Measurements from ENCODE around the gene ADAMTS9.

The ADAMTS9 gene

DNA sequence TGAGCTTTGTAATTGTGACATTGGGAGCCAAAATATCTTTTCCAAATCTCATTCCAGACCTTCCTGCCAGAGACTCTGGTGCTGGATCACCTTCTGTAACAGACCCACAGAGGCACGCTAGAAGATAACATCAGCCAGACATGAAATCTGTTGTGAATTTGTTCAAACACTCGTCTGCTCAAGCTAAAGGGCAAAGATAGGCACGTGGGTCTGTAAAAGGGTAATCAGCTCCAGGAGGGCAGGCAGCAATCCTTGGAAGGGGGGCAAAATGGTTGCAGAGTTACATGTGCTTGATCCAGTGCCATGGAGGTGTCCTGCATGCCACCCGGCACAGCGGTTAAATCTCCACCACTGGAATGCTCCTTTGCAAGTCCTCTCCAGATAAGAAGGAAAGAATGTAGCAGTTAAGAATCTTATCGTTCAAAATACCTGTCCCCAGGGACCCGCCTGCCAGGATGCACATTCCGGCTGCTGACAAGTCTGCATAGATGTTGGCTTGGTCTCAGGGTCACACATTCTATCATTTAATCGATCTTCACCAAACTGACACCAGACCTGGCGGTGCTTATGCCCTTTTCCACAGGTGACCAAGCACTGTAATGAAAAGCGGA, 74.8 kb downstream of the ADAMTS9 start:
- no peak for DNase-seq

DNA sequence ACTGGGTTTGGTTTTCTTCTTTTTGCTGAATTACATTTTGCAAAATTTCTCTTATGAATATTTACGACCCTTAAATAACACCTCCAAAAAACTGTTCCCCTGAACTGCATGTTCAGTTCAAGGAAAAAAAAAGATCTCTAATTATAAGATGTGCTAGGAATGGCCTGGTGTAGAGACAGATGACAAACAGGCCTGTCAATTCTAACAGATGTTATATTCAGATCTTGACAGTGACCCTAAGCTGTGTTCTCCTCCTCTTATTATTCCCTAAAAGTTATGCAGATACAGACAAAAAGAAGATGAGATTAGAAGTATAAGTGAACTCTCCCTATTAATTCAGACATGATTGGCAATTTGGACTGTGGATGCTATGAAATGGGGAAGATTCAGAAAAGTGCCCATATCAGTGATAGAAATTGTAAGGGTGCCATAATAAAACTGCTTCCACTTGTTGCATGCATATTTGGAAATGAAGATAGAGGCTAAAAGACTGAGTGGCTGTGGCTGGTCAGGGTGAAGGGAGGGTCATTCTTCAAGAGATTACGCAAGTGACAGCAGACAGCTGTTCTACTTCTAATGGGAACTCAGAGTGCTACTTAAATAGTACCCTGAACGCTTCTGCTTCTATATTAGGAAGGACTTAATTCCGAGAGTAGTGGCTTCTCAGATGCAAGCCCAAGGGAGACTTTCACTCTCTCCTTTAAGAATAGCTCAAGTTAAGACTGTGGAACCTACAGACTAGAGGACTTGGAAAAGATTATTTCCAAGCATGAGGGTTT, 75.5 kb downstream of the ADAMTS9 start:
- no peak for DNase-seq

DNA sequence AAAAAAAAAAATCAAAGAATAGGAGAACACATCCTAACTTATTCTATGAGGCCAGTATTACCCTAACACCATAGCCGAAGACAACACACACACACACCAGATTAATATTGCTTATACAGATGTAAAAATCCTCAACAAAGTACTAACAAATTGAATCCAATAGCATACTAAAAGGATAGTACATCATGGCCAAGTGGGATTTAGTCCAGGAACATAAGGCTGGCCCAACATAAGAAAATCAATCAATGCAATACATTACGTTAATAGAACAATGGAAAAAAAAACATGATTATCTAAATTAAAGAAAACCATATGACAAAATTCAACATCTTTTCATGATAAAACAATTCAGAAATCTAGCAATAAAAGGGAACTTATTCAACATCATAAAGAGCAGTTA, 79.1 kb downstream of the ADAMTS9 start:
- DNase-seq: no peak

- DNase-seq: no peak
Observed at GRCh38 chr3:64607032-64607551, 80.7 kb downstream of the ADAMTS9 start.

GRCh38 chr3:64604313-64604712, 83.5 kb downstream of the ADAMTS9 start:
- no peak for DNase-seq

DNA sequence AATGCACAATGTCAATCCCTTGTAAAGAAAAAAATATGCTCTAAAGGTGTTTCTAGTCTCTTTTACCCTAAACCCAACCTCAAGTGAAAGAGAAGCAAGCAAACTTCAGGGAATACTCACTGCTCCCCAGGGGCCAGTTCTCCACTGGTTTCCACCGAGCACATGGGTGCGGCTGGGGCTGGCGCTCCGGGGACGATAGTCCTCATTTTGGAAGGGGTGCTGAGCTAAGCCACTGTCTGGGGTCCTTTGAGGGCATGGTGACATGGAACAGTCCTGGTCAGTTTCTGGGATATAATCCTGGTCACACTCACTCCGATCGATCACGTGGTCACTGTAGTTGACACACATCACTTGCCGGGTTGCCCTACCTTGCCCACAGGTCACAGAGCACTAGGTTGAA, 86.0 kb downstream of the ADAMTS9 start:
- DNase-seq: no peak

GRCh38 chr3:64600246-64600950, 87.4 kb downstream of the ADAMTS9 start:
- DNase-seq: no peak

DNA sequence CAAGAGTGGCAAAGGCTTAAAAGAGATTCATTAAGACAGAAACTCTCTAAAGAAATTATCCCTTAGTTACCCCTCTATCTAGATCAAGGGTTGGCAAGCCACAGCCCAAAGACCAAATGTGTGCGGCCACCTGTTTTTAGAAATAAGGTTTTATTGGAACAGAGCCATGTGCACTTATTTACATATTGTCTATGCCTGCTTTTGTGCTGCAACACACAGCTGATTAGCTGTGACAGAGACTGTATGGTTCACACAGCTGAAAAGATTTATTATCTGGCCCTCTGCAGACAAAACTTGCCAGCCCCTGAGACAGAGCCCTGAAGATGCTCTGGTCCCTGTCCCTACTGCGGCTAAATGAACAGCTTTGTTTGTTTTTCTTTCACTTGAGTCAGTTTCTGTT, 88.1 kb downstream of the ADAMTS9 start:
- no peak for DNase-seq

- no peak for DNase-seq
Observed at GRCh38 chr3:64595253-64595694, 92.5 kb downstream of the ADAMTS9 start.

DNA sequence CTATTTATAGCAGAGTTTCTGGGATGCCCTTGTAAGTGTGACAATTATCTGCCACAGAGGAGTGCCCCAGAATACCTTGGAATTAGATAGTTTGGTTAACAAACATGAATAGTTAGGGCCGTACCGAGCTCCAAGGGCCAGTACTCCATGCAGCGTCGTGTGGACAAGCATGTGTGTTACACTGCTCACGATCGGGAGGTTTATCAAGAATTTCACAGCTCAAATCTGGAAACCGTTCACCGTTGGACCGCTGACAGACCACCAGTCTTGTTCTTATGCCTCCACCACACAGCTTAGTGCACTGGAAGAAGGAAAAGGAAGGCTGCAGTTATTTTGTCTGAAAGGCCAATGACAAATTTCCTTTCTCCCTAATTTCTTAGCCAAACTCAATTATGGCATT, 93.7 kb downstream of the ADAMTS9 start:
- no peak for DNase-seq

- no peak for DNase-seq
Observed at GRCh38 chr3:64593350-64593749, 94.5 kb downstream of the ADAMTS9 start.

GRCh38 chr3:64591615-64592014, 96.2 kb downstream of the ADAMTS9 start:
- no peak for DNase-seq

DNA sequence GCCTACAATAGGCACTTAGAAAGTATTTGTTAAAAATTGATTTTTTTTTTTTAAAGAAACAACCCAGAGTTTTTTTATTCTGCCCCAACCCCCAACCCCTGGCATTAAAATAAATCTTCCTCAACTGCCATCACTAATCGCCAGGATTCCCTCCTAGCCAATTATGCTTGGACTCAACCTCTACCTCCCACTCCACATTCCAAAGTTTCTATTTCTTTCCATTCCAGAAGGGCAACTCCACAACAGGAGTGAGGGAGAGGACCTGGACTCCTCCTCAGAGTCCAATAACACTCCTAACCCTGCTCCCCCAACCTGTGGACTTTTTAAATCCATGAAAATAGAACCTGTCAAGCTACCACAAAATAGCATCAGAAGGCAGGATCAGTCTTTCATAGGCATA, 99.4 kb downstream of the ADAMTS9 start:
- no peak for DNase-seq

GRCh38 chr3:64586952-64587351, 100.8 kb downstream of the ADAMTS9 start:
- no peak for DNase-seq

- DNase-seq: no peak
Observed at GRCh38 chr3:64584179-64584578, 103.6 kb downstream of the ADAMTS9 start.

DNA sequence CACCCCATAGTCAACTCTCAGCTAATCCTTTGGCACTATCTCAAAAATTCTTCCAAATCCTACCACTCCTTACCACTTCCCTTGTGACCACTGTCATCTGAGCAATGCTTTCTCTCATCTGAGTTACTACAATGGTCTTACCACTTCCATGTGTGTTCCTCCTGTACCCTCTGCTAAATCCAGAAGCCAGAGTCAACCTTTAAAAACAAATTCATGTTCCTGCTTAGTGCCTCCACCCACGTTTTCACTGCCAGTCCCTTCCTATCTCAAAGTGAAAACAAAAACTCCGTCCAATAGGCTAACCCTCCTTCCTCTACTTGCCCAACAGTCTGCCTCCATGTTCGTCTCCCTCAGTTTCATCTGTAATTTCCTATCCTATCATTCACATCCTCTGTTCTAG, 109.0 kb downstream of the ADAMTS9 start:
- DNase-seq: no peak

DNA sequence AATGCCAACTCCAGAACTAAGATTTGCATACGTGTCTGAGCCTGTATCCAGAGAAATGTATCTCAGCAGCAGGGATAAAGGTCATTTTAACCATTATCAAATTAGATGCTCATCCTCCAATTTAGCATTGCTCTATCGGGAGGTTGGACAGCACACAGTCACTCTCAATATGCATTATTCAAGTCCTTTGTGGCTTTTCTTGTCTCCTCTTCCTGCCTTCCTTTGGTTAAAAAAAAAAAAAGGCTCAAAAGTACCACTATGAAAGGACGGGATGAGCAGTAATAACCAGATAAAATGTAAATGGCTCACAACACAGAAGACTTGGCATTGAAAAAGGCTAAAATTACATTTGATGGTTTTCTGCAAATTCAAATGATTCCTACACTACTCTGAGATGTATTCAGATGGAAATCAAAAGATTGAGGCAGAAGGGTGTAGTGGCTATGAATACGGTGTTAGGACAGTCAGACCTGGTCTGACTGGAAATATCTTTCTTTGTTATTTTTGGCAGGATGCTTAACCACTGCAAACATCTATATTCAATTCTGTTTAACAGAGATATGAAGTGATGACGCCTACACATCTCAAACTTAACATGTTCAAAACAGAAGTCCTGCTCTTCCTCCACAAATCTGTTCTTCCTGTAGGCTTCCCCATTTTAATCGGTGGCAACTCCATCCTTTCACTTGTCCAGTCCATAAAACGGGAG, 109.6 kb downstream of the ADAMTS9 start:
- no peak for DNase-seq

DNA sequence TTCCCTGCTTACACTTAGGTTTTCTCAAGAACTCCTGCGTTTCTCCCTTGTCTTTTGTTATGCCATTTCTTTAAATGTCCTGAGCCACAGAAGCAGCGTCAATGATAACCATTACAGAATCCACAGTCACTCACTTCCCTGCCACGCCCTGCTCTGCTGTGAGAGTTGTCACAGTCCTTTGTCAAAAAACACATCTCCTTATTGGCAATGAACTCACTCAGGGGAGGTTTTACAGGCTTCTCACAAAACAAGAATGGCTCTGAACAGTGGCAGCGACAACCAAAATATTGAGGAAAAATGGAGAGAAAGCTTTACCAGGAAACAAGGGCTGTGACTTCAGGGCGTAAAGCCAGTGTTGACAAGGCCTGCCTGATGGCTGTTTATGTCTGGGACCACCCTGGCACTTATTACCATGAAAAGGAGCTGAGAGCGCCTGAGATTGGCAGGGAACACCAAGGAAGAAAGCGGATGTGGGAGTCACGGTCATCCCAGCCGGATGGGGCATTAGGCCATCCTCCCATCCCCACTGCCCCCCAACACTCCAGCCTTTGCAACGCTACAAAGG, 111.5 kb downstream of the ADAMTS9 start:
- no peak for DNase-seq

DNA sequence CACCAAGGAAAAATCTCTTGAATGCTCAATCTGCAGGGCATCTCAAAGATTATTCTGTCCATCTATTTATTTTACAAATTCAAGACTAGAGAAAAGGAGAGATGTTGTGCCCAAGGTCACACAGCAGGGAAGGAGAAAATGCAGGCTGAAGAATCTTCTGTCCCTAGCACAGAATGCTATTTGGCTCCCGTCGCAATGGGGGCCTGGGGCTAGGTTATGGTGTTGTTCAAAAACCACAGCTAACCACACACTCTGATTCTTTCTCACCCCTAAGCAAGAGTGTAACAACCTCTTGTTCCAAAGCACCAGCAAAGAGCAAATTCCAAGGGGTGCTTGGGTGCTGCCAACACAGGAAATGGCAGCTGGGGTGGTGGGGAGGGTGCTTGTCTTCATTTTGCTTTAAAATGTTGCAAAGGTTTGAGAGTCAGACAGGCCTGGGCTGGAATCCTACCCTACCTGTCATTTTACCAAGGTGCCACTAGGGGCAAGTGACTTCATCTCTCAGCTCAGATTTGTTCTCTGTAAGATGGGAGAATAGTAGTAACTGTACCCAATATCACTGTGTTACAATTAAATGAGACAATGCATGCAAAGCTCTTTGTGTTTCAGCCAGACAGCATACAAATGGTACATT, 112.5 kb downstream of the ADAMTS9 start:
- DNase-seq: no peak

DNA sequence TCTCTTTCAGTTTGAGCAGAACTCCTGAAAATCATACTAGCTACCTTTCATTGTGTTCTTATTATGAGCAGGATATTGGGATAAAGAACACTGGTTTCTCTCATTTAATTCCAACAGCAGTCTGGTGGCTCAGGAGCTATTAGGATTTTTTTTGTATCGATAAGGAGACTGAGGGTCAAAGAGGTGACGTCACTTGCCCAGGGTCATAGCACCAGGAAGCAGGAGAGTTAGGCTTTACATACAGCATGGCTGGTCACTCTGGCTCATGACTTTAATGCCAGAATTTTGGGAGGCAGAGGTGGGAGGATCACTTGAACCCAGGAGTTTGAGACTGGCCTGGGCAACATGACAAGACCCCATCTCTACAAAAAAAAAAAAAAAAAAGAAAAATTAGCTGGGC, 113.6 kb downstream of the ADAMTS9 start:
- no peak for DNase-seq

DNA sequence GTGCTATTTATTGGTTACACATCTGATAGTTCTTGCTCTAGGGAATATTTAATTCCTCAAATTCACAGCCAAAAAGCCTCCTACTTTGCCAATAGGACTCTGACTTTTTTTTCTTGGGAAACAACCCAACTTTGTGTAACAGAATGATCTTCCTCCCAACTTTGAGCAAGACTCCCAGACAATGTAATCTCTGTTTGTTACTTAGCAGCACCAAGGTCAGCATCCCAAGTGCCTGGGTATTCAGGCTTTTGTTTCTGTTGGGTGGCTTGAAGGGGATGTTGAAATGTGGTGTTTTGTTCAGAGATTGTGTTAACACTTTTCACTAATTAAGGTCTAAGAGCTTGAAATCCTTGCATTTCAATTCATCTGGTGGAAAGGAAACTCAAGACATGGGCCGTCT, 115.8 kb downstream of the ADAMTS9 start:
- DNase-seq: no peak

DNA sequence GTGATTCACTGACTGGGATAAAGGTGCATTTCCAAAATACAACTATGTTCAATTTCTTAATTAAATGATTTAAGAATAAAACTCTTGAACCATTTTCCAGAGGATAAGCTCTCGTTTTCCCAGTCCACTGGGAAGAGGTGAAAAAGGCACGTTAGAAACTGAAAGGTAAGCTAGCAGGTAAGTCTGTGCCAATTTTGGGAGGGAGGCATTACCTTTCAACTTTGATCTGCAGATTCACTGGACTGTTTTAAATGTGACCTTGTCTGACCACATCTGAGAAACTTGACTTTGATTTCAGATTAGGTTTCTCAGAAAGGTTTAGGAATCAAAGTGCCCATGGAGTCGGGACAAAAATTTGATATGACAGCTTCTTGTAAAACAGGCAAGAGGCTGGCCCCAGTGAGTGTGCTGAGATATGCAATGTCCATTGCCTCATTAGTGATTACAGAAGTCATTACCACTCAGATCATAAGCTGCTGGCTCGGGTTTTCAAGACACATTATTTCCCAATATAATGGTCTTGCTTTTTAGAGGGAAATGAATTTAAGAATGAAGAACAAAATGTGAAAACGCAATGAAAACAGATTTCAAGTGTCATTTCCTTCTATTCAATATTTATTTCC, 118.8 kb downstream of the ADAMTS9 start:
- no peak for DNase-seq
